PC-3 (cell line): ENCODE results near the gene DIP2A. TPM values are rescaled to one million over a fixed set of nuclear protein-coding genes. Genes with fewer than 3 reads are reported as not detected.

Experiments
- ATAC-seq: fragments of 200-7000 bp; cut with Tn5 transposase; 2 replicates; pipeline ENCODE4 v1.9.1; 2020; ENCODE audit warnings: mild to moderate bottlenecking, moderate library complexity
- BruUV-seq: library from RNA; stranded (reverse); fragments of 400-500 nt; replicated peaks from 2 replicates; lab custom pipeline; 2021; lab: Mats Ljungman, UMichigan
- CTCF ChIA-PET: fragments of 300-600 bp; sonication (Branson Sonifier 250); formaldehyde crosslinking; loops from one replicate; lab custom pipeline; 2022; ENCODE audit warnings: antibody characterized with exemption; lab: Charles Lee
- POLR2A ChIA-PET: fragments of 300-600 bp; sonication (Branson Sonifier 250); formaldehyde crosslinking; loops from one replicate; lab custom pipeline; 2022; ENCODE audit warnings: antibody characterized with exemption; ENCODE audit not compliant: unreplicated experiment; lab: Charles Lee
- DNase-seq: peaks from one replicate; pipeline ENCODE4 v3.0.0-alpha.2; 2015
- H2AFZ ChIP-seq: fragments of 300-600 bp; sonication (generic); 2 replicates; pipeline ENCODE4 v1.6.0; 2016; ENCODE audit warnings: antibody characterized with exemption, low read length
- H3F3A ChIP-seq: fragments of 300-600 bp; sonication (generic); one replicate; pipeline ENCODE4 v1.6.0; 2017; ENCODE audit warnings: antibody characterized with exemption, low read length, control low read depth, mild to moderate bottlenecking; ENCODE audit not compliant: unreplicated experiment
- H3K27ac ChIP-seq: fragments of 300-600 bp; sonication (generic); 2 replicates; pipeline ENCODE4 v1.5.1; 2016; ENCODE audit warnings: mild to moderate bottlenecking, low read length
- H3K27me3 ChIP-seq: fragments of 300-600 bp; sonication (generic); 2 replicates; pipeline ENCODE4 v1.6.1; 2016; ENCODE audit warnings: low read length, mixed read lengths
- H3K36me3 ChIP-seq: fragments of 300-600 bp; sonication (generic); 2 replicates; pipeline ENCODE4 v1.6.1; 2016; ENCODE audit warnings: low read depth, mixed run types, low read length, mixed read lengths
- H3K4me1 ChIP-seq: fragments of 300-600 bp; sonication (generic); 2 replicates; pipeline ENCODE4 v1.5.1; 2016; ENCODE audit warnings: low read length; ENCODE audit not compliant: insufficient read depth
- H3K4me2 ChIP-seq: fragments of 300-600 bp; sonication (generic); 2 replicates; pipeline ENCODE4 v1.6.0; 2016; ENCODE audit warnings: low read length
- H3K4me3 ChIP-seq: fragments of 300-600 bp; sonication (generic); 2 replicates; pipeline ENCODE4 v1.5.1; 2016; ENCODE audit warnings: mild to moderate bottlenecking, low read length, mixed read lengths
- H3K79me2 ChIP-seq: fragments of 300-600 bp; sonication (generic); 2 replicates; pipeline ENCODE4 v1.6.1; 2017; ENCODE audit warnings: low read length, mixed read lengths
- H3K9ac ChIP-seq: fragments of 300-600 bp; sonication (generic); 2 replicates; pipeline ENCODE4 v1.6.0; 2016; ENCODE audit warnings: mild to moderate bottlenecking, low read length
- H3K9me2 ChIP-seq: fragments of 300-600 bp; sonication (generic); replicated peaks from 2 replicates; pipeline ENCODE4 v1.6.1; 2016; ENCODE audit warnings: mixed run types, low read length, mixed read lengths
- H3K9me3 ChIP-seq: fragments of 300-600 bp; sonication (generic); 2 replicates; pipeline ENCODE4 v1.6.1; 2016; ENCODE audit warnings: low read length, mixed read lengths
- H4K20me1 ChIP-seq: fragments of 300-600 bp; sonication (generic); 2 replicates; pipeline ENCODE4 v1.6.1; 2016; ENCODE audit warnings: low read length, mixed read lengths
- CTCF ChIP-seq: fragments of 300-600 bp; sonication (generic); conservative IDR thresholded peaks from 2 replicates; pipeline ENCODE4 v1.5.1; 2017; ENCODE audit warnings: antibody characterized with exemption, low read depth, mild to moderate bottlenecking, low read length
- EZH2 ChIP-seq: fragments of 300-600 bp; sonication (generic); IDR thresholded peaks from one replicate; pipeline ENCODE4 v1.6.1; 2017; ENCODE audit warnings: antibody characterized with exemption, mild to moderate bottlenecking, low read length; ENCODE audit not compliant: unreplicated experiment
- EZH2phosphoT487 ChIP-seq: fragments of 300-600 bp; sonication (generic); IDR thresholded peaks from 2 replicates; pipeline ENCODE4 v1.6.1; 2018; ENCODE audit warnings: mild to moderate bottlenecking, antibody characterized with exemption, low read length, borderline replicate concordance
- intact Hi-C: fragments of 100-400 bp; cut with micrococcal nuclease; formaldehyde crosslinking; loops from 2 replicates; pipeline ENCODE4 v1.9.0; 2023
- total RNA-seq: library from RNA; depleted of rRNA; stranded (reverse); fragments of >200 nt; gene quantifications from 2 replicates; pipeline ENCODE4 v1.2.3, GENCODE V29; 2014

Gene DIP2A
- total RNA-seq, 1 experiment from 2014 or later: 23.7 TPM

- H3K79me2 ChIP-seq: no peaks in the 10 kb centered on the region
Observed at GRCh38 chr21:46441331-46441730, 17.4 kb upstream of the DIP2A start.

GRCh38 chr21:46441961-46442498, 16.7 kb upstream of the DIP2A start:
- POLR2A ChIA-PET: no interaction called here
- Histone ChIP-seq H3K4me3 (no peak overlapping the region), H3K79me2 (no peaks in the 10 kb centered on the region), H3K27ac (no peak overlapping the region), H3K4me2 (no peak overlapping the region), H2AFZ (no peak overlapping the region), H3K9ac (no peak overlapping the region), H3K4me1 (no peaks in the 10 kb centered on the region), H4K20me1 (no peaks in the 10 kb centered on the region), H3K9me3 (no peaks in the 10 kb centered on the region), H3F3A (no peaks in the 10 kb centered on the region), H3K9me2 (no peaks in the 10 kb centered on the region), H3K36me3 (peaks cover 49% of the 10 kb centered on the region), H3K27me3 (no peaks in the 10 kb centered on the region)
- DNase-seq (no peak), ATAC-seq (no peak)
- CTCF ChIA-PET: no interaction called here
- no TSS peak for BruUV-seq
- no peak for TF ChIP-seq CTCF
- no peak for TF ChIP-seq EZH2phosphoT487
- TF ChIP-seq EZH2: no peak
- intact Hi-C loops: no loop called here

More at GRCh38 chr21:46441331-46441730, 17.4 kb upstream of the DIP2A start:
- Histone ChIP-seq H3K9me3 (no peaks in the 10 kb centered on the region), H3K4me2 (no peak overlapping the region), H3K27me3 (no peaks in the 10 kb centered on the region), H3K27ac (no peak overlapping the region), H3K9me2 (no peaks in the 10 kb centered on the region), H2AFZ (no peak overlapping the region), H3K36me3 (peaks cover 50% of the 10 kb centered on the region), H3K9ac (no peak overlapping the region), H3K4me1 (no peaks in the 10 kb centered on the region), H4K20me1 (no peaks in the 10 kb centered on the region), H3F3A (no peaks in the 10 kb centered on the region), H3K4me3 (no peak overlapping the region)
- TF ChIP-seq EZH2phosphoT487 (no peak), CTCF (no peak), EZH2 (no peak)
- ATAC-seq (no peak), DNase-seq (no peak)
- BruUV-seq: no TSS peak
- ChIA-PET POLR2A (no interaction called here), CTCF (no interaction called here)
- intact Hi-C loops: no loop called here

- Histone ChIP-seq H3K4me2 (no peak overlapping the region), H3K27ac (no peak overlapping the region), H3K4me3 (no peak overlapping the region), H3K36me3 (peaks cover 50% of the 10 kb centered on the region), H3K79me2 (0 out of 2 replicates have a peak, but pooled peaks cover 8% of the 10 kb centered on the region), H2AFZ (no peak overlapping the region), H3K4me1 (no peaks in the 10 kb centered on the region), H3K9me3 (no peaks in the 10 kb centered on the region), H3K9ac (no peak overlapping the region), H3K9me2 (no peaks in the 10 kb centered on the region), H3K27me3 (no peaks in the 10 kb centered on the region), H4K20me1 (no peaks in the 10 kb centered on the region), H3F3A (no peaks in the 10 kb centered on the region)
- intact Hi-C loops: no loop called here
- TF ChIP-seq CTCF: no peak
- no peak for TF ChIP-seq EZH2
- no peak for TF ChIP-seq EZH2phosphoT487
- ATAC-seq (no peak), DNase-seq (no peak)
- BruUV-seq: no TSS peak
- POLR2A ChIA-PET: no interaction called here
- CTCF ChIA-PET: no interaction called here
Observed at GRCh38 chr21:46442938-46443337, 15.8 kb upstream of the DIP2A start.
